ENCODE data around the gene TEPSIN.

Gene TEPSIN

GRCh38 chr17:81202318-81202717 lies 36.5 kb downstream of the TEPSIN start:
- CTCF ChIA-PET: no interaction called here

GRCh38 chr17:81200695-81201580 lies 37.9 kb downstream of the TEPSIN start:
- DNase-seq: peak; percentile 51
- CTCF ChIA-PET: interaction anchor here (0.6 kb wide), 1 partner anchor 1637 kb away, joined by 3 read pairs; no protein-coding TSS in a partner anchor
- no peaks in the 10 kb centered on the region for H3K9me3 Mint-ChIP-seq
- no peaks in the 10 kb centered on the region for H3K27me3 Mint-ChIP-seq
- peak overlapping the region; percentile 33 for H3K27ac Mint-ChIP-seq
- no peaks in the 10 kb centered on the region for H3K36me3 Mint-ChIP-seq
- H3K4me3 Mint-ChIP-seq: no peak overlapping the region
- no peaks in the 10 kb centered on the region for H3K4me1 Mint-ChIP-seq

More at GRCh38 chr17:81202318-81202717, 36.5 kb downstream of the TEPSIN start:
- H3K9me3 Mint-ChIP-seq: no peaks in the 10 kb centered on the region
- H3K27ac Mint-ChIP-seq: no peak overlapping the region
- no peaks in the 10 kb centered on the region for H3K27me3 Mint-ChIP-seq
- H3K4me1 Mint-ChIP-seq: no peaks in the 10 kb centered on the region
- H3K4me3 Mint-ChIP-seq: no peak overlapping the region
- DNase-seq: no peak
- no peaks in the 10 kb centered on the region for H3K36me3 Mint-ChIP-seq

- no peak for DNase-seq
- no peaks in the 10 kb centered on the region for H3K9me3 Mint-ChIP-seq
- no peaks in the 10 kb centered on the region for H3K4me1 Mint-ChIP-seq
- no peak overlapping the region for H3K4me3 Mint-ChIP-seq
- CTCF ChIA-PET: interaction anchor here (0.6 kb wide), 1 partner anchor 1637 kb away, joined by 3 read pairs; no protein-coding TSS in a partner anchor
- H3K36me3 Mint-ChIP-seq: no peaks in the 10 kb centered on the region
- no peaks in the 10 kb centered on the region for H3K27me3 Mint-ChIP-seq
- H3K27ac Mint-ChIP-seq: no peak overlapping the region
These were observed 38.7 kb downstream of the TEPSIN start for GRCh38 chr17:81200201-81200600.

- CTCF ChIA-PET: no interaction called here
- Mint-ChIP-seq H3K27me3 (no peaks in the 10 kb centered on the region), H3K4me1 (no peaks in the 10 kb centered on the region), H3K27ac (no peak overlapping the region), H3K9me3 (no peaks in the 10 kb centered on the region), H3K4me3 (no peak overlapping the region), H3K36me3 (no peaks in the 10 kb centered on the region)
- DNase-seq: no peak
These were observed 39.4 kb downstream of the TEPSIN start for GRCh38 chr17:81199482-81199830.

GRCh38 chr17:81198826-81199481 lies 39.9 kb downstream of the TEPSIN start:
- H3K9me3 Mint-ChIP-seq: no peaks in the 10 kb centered on the region
- no peaks in the 10 kb centered on the region for H3K27me3 Mint-ChIP-seq
- DNase-seq: no peak
- no peak overlapping the region for H3K4me3 Mint-ChIP-seq
- CTCF ChIA-PET: no interaction called here
- H3K27ac Mint-ChIP-seq: no peak overlapping the region
- H3K36me3 Mint-ChIP-seq: no peaks in the 10 kb centered on the region
- no peaks in the 10 kb centered on the region for H3K4me1 Mint-ChIP-seq

GRCh38 chr17:81197831-81198490 lies 40.9 kb downstream of the TEPSIN start:
- H3K9me3 Mint-ChIP-seq: no peaks in the 10 kb centered on the region
- H3K36me3 Mint-ChIP-seq: no peaks in the 10 kb centered on the region
- CTCF ChIA-PET: interaction anchor here (0.7 kb wide), 1 partner anchor 56 kb away, joined by 3 read pairs; no protein-coding TSS in a partner anchor
- H3K4me3 Mint-ChIP-seq: no peak overlapping the region
- H3K27me3 Mint-ChIP-seq: no peaks in the 10 kb centered on the region
- H3K27ac Mint-ChIP-seq: no peak overlapping the region
- H3K4me1 Mint-ChIP-seq: no peaks in the 10 kb centered on the region
- DNase-seq: no peak

- no peak for DNase-seq
- H3K4me3 Mint-ChIP-seq: no peak overlapping the region
- CTCF ChIA-PET: no interaction called here
- H3K36me3 Mint-ChIP-seq: no peaks in the 10 kb centered on the region
- no peaks in the 10 kb centered on the region for H3K9me3 Mint-ChIP-seq
- H3K27me3 Mint-ChIP-seq: no peaks in the 10 kb centered on the region
- H3K4me1 Mint-ChIP-seq: no peaks in the 10 kb centered on the region
- H3K27ac Mint-ChIP-seq: no peak overlapping the region
These were observed 41.5 kb downstream of the TEPSIN start for GRCh38 chr17:81197409-81197795.

- no peak for DNase-seq
- CTCF ChIA-PET: no interaction called here
- Mint-ChIP-seq H3K27ac (no peak overlapping the region), H3K27me3 (no peaks in the 10 kb centered on the region), H3K4me1 (no peaks in the 10 kb centered on the region), H3K36me3 (no peaks in the 10 kb centered on the region), H3K4me3 (no peak overlapping the region), H3K9me3 (no peaks in the 10 kb centered on the region)
These were observed 42.1 kb downstream of the TEPSIN start for GRCh38 chr17:81196505-81197408.

GRCh38 chr17:81195941-81196495 lies 42.8 kb downstream of the TEPSIN start:
- H3K4me3 Mint-ChIP-seq: no peak overlapping the region
- CTCF ChIA-PET: no interaction called here

GRCh38 chr17:81194941-81195901 lies 43.6 kb downstream of the TEPSIN start:
- Mint-ChIP-seq H3K27ac (no peak overlapping the region), H3K27me3 (no peaks in the 10 kb centered on the region), H3K9me3 (no peaks in the 10 kb centered on the region), H3K4me3 (no peak overlapping the region), H3K36me3 (no peaks in the 10 kb centered on the region), H3K4me1 (no peaks in the 10 kb centered on the region)
- DNase-seq: no peak
- CTCF ChIA-PET: no interaction called here

More at GRCh38 chr17:81195941-81196495, 42.8 kb downstream of the TEPSIN start:
- DNase-seq: no peak
- no peaks in the 10 kb centered on the region for H3K4me1 Mint-ChIP-seq
- no peaks in the 10 kb centered on the region for H3K9me3 Mint-ChIP-seq
- H3K36me3 Mint-ChIP-seq: no peaks in the 10 kb centered on the region
- H3K27ac Mint-ChIP-seq: no peak overlapping the region
- no peaks in the 10 kb centered on the region for H3K27me3 Mint-ChIP-seq

- no peak overlapping the region for H3K27ac Mint-ChIP-seq
These were observed 44.6 kb downstream of the TEPSIN start for GRCh38 chr17:81194225-81194760.

GRCh38 chr17:81193470-81194224 lies 45.2 kb downstream of the TEPSIN start:
- Mint-ChIP-seq H3K4me1 (no peaks in the 10 kb centered on the region), H3K27ac (no peak overlapping the region), H3K27me3 (no peaks in the 10 kb centered on the region), H3K9me3 (no peaks in the 10 kb centered on the region), H3K4me3 (no peak overlapping the region), H3K36me3 (no peaks in the 10 kb centered on the region)
- DNase-seq: no peak
- CTCF ChIA-PET: no interaction called here

More at GRCh38 chr17:81194225-81194760, 44.6 kb downstream of the TEPSIN start:
- Mint-ChIP-seq H3K27me3 (no peaks in the 10 kb centered on the region), H3K4me3 (no peak overlapping the region), H3K4me1 (no peaks in the 10 kb centered on the region), H3K9me3 (no peaks in the 10 kb centered on the region), H3K36me3 (no peaks in the 10 kb centered on the region)
- no peak for DNase-seq
- CTCF ChIA-PET: no interaction called here

Measured in activated naive CD4-positive, alpha-beta T cell treated with anti-CD3 and anti-CD28 coated beads, Interleukin-2, amount 10 ng/mL, durations not matched to agents 7 days and 5 days (primary cell).